ENCODE measurements around the gene DSCAML1. TPM values are rescaled to one million over a fixed set of nuclear protein-coding genes. Genes with fewer than 3 reads are reported as not detected.

Gene DSCAML1
- total and polyA plus RNA-seq, 7 donors, result 0.04 to 0.52 (median 0.06) TPM

- DNase-seq (no peak), ATAC-seq (no peak)
- no peaks in the 10 kb centered on the region for H3K4me1 ChIP-seq
- TF ChIP-seq CTCF (IDR thresholded peaks at IDR 0.05), result no peak
- no peaks in the 10 kb centered on the region for H3K36me3 ChIP-seq (ENCODE audit: insufficient read depth in 1 of 2, low read depth in 1 of 2)
- intact Hi-C loops (cut with DNase I), result no loop called here
- H3K27ac ChIP-seq, result no peak overlapping the region
- no peak overlapping the region for H3K4me3 ChIP-seq
- WGBS, 3 donors, result 56 to 73% (median 71%) methylated on average over 5 of the region's 5 CpGs
- no peaks in the 10 kb centered on the region for H3K9me3 ChIP-seq
- H3K27me3 ChIP-seq (ENCODE audit: insufficient read depth in 3 of 3, low read length in 2 of 3), result peaks cover 0 to 17% (median 8%) of the 10 kb centered on the region in 3 donors
Measured at GRCh38 chr11:117586392-117586791, 210.6 kb downstream of the DSCAML1 start.

GRCh38 chr11:117585631-117586030, 211.4 kb downstream of the DSCAML1 start:
- Histone ChIP-seq H3K36me3 (ENCODE audit: insufficient read depth in 1 of 2, low read depth in 1 of 2) (no peaks in the 10 kb centered on the region), H3K27ac (no peak overlapping the region), H3K4me3 (no peak overlapping the region), H3K9me3 (no peaks in the 10 kb centered on the region), H3K4me1 (no peaks in the 10 kb centered on the region), H3K27me3 (ENCODE audit: insufficient read depth in 3 of 3, low read length in 2 of 3) (peaks cover 0 to 14% (median 8%) of the 10 kb centered on the region in 3 donors)
- 80 to 87% (median 82%) methylated on average over 8 of the region's 8 CpGs for WGBS, 3 donors
- intact Hi-C loops (cut with DNase I), result no loop called here
- ATAC-seq, result no peak
- TF ChIP-seq CTCF (IDR thresholded peaks at IDR 0.05), result no peak
- no peak for DNase-seq

- intact Hi-C loops (cut with DNase I), result no loop called here
- Histone ChIP-seq H3K4me1 (no peaks in the 10 kb centered on the region), H3K9me3 (no peaks in the 10 kb centered on the region), H3K27me3 (ENCODE audit: insufficient read depth in 3 of 3, low read length in 2 of 3) (peaks cover 0 to 13% (median 8%) of the 10 kb centered on the region in 3 donors), H3K27ac (no peak overlapping the region), H3K4me3 (no peak overlapping the region), H3K36me3 (ENCODE audit: insufficient read depth in 1 of 2, low read depth in 1 of 2) (no peaks in the 10 kb centered on the region)
- WGBS, 3 donors, result 66 to 68% (median 68%) methylated on average over 9 of the region's 9 CpGs
- DNase-seq (no peak), ATAC-seq (no peak)
- no peak for TF ChIP-seq CTCF (IDR thresholded peaks at IDR 0.05)
Measured at GRCh38 chr11:117584056-117584830, 212.8 kb downstream of the DSCAML1 start.

- WGBS, 3 donors, result 28 to 35% (median 32%) methylated on average over 15 of the region's 15 CpGs
- intact Hi-C loops (cut with DNase I), result no loop called here
- no peaks in the 10 kb centered on the region for H3K36me3 ChIP-seq (ENCODE audit: insufficient read depth in 1 of 2, low read depth in 1 of 2)
- ATAC-seq, result no peak
- no peak for DNase-seq
- H3K4me1 ChIP-seq, result no peaks in the 10 kb centered on the region
- no peak overlapping the region for H3K27ac ChIP-seq
- H3K27me3 ChIP-seq (ENCODE audit: insufficient read depth in 3 of 3, low read length in 2 of 3), result peaks cover 0 to 10% (median 8%) of the 10 kb centered on the region in 3 donors
- H3K9me3 ChIP-seq, result no peaks in the 10 kb centered on the region
- no peak for TF ChIP-seq CTCF (IDR thresholded peaks at IDR 0.05)
- H3K4me3 ChIP-seq, result no peak overlapping the region
Measured at GRCh38 chr11:117583063-117583801, 213.8 kb downstream of the DSCAML1 start.

Measured in psoas muscle (tissue), 8 donors.